ENCODE results near the gene OCA2.

GRCh38 chr15:28093752-28094535 is 5.2 kb downstream of the OCA2 start:
- TF ChIP-seq CTCF (conservative IDR thresholded peaks at IDR 0.05; ENCODE audit: low read depth, low read length), result no peak
- no peak for TF ChIP-seq EZH2 (IDR thresholded peaks at IDR 0.05; ENCODE audit: borderline replicate concordance, low read depth, low read length, poor library complexity, severe bottlenecking)
